Coronary artery (tissue), 2 donors: ENCODE results near the gene VEZT.

Experiments
- DNase-seq: peaks from one replicate; pipeline ENCODE4 v3.0.0-alpha.2; 2017; ENCODE audit warnings: low spot score
- H3K27ac ChIP-seq, 2 donors: fragments of 200-600 bp; sonication (generic); one replicate each; pipeline ENCODE4 v1.5.1; 2016 to 2019
- H3K4me3 ChIP-seq: fragments of 200-600 bp; sonication (generic); 2 replicates; pipeline ENCODE4 v1.5.1; 2016; ENCODE audit warnings: mild to moderate bottlenecking, moderate library complexity
- TF ChIP-seq, protein P1 (sequence below): fragments of 200-600 bp; sonication (generic); IDR thresholded peaks from one replicate; pipeline ENCODE4 v1.5.1; 2019; ENCODE audit warnings: antibody characterized with exemption

VEZT gene

DNA sequence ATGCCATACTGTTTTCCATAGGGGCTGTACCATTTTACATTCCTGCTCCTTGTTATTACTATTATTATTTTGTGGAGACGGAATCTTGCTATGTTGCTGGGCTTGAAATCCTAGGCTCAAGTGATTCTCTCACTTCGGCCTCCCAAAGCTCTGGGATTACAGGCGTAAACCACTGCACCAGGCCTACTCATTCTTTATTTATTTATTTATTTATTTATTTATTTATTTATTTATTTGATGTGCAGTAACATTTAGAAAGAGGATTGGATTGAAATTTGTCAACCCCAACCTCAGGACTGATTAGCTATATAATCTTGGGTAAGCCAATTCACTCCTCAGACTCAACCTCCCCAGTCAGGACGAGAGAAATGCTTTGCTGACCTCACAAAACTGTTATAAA is 107.9 kb downstream of the VEZT start:
- H3K27ac ChIP-seq = no peak overlapping the region
- H3K4me3 ChIP-seq = no peak overlapping the region
- TF ChIP-seq, protein P1, sequence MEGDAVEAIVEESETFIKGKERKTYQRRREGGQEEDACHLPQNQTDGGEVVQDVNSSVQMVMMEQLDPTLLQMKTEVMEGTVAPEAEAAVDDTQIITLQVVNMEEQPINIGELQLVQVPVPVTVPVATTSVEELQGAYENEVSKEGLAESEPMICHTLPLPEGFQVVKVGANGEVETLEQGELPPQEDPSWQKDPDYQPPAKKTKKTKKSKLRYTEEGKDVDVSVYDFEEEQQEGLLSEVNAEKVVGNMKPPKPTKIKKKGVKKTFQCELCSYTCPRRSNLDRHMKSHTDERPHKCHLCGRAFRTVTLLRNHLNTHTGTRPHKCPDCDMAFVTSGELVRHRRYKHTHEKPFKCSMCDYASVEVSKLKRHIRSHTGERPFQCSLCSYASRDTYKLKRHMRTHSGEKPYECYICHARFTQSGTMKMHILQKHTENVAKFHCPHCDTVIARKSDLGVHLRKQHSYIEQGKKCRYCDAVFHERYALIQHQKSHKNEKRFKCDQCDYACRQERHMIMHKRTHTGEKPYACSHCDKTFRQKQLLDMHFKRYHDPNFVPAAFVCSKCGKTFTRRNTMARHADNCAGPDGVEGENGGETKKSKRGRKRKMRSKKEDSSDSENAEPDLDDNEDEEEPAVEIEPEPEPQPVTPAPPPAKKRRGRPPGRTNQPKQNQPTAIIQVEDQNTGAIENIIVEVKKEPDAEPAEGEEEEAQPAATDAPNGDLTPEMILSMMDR = no peak
- DNase-seq = no peak

DNA sequence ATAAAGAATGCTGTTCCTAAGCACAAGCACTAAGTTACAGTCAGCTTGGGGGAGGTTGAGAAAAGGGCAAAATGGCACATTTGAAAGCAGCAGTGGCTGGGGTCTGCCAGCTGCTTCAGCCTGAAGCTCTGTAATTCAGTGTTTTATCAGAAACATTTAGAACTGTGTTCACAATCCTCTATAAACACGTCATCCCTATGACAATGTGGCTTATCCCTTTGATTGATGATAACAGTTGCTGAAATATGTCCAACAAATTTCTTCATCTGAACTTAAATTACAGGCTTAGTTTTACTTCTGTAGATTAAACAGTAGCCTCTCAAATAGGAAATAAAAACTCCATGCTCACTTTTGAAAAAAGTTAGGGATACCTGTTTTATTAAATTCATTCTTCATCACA is 108.8 kb downstream of the VEZT start:
- Histone ChIP-seq H3K27ac (no peak overlapping the region), H3K4me3 (no peak overlapping the region)
- DNase-seq = no peak
- TF ChIP-seq, protein P1 = no peak

DNA sequence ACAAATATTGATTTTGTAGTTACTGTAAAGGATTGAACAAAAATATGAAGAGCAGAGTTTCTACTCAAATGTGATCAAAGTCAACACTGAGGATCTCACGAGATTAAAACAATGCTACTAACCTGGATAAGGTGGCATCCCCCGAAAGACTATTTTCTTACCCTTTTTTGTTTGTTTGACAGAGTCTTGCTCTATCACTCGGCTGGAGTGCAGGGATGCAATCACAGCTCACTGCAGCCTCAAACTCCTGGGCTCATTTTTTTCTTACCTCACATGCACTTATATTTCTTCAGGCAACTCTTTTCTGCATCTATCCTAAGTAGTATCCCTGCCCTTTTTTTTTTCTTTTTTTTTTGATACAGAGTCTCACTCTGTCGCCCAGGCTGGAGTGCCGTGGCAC is 109.2 kb downstream of the VEZT start:
- TF ChIP-seq, protein P1 = no peak
- Histone ChIP-seq H3K27ac (no peak overlapping the region), H3K4me3 (no peak overlapping the region)
- no peak for DNase-seq

DNA sequence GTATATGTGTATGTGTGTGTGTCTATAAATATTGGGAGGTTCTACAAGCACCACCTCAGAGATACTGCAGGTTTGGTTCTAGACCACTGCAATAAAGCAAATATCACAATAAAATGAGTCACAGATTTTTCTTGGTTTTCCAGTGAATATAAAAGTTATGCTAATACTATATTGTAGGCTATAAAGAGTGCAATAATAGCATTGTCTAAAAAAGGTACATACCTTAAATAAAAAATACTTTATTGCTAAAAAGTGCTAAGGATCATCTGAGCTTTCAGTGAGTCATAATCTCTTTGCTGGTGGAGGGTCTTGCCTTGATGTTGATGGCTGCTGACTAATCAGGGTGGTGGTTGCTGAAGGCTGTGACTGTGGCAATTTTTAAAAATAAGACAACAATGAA is 111.1 kb downstream of the VEZT start:
- TF ChIP-seq, protein P1 = no peak
- no peak for DNase-seq

DNA sequence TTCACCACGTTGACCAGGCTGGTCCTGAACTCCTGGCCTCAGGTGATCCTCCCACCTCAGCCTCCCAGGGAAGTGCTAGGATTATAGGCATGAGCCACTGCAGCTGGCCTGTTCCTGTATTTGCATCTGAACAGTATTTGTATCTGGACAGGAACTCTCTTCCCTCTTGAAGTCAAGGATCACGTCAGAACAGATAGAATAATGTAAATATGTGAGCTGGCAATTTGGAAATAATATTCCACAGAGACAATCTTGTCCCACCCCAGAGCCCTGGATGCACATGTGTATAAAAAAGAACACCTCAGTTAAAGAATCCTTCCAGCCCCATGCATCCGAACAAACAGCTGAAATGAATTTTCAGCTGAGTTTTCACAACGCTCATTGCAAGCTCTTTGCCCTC is 118.3 kb downstream of the VEZT start:
- TF ChIP-seq, protein P1 = no peak
- no peak for DNase-seq
- Histone ChIP-seq H3K27ac (peak overlapping the region; percentile 55 to 79), H3K4me3 (peak overlapping the region; percentile 27)

More for the DNA sequence above, 111.1 kb downstream of the VEZT start:
- Histone ChIP-seq H3K27ac (no peak overlapping the region), H3K4me3 (no peak overlapping the region)

DNA sequence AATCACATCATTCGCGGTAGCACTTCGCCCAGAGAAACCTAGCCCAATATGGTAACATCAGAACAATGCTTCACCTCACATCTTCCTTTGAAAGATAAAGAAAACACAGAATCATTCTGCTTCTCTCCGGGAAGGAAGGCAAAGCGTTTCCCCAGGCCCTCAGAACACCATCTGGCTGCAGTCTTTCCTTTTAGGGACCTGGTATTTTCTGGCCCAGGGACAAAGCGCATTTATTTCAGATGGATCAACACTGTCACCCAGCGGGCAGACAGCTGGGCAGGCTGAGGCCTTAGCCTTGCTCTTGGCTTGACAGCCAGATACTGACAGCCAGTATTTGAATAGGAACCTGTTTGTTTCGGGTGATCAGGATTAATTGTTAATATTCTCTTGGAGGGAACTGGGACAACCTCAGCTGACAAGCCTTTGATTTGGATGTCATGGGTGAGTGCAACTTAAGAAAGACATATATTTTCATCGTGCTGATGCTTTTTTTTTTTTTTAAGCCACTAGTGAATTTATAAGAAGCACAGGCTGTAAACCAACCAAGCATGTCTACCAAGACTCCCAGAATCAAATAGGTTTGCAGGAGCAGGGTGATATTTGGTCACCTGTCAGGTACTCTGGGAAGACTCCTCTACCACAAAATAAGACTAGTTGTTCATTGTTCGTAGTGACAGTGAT is 118.9 kb downstream of the VEZT start:
- DNase-seq = peak; percentile 84
- Histone ChIP-seq H3K4me3 (peak overlapping the region; percentile 27), H3K27ac (peak overlapping the region; percentile 55 to 79)
- TF ChIP-seq, protein P1 = peak; percentile 86

DNA sequence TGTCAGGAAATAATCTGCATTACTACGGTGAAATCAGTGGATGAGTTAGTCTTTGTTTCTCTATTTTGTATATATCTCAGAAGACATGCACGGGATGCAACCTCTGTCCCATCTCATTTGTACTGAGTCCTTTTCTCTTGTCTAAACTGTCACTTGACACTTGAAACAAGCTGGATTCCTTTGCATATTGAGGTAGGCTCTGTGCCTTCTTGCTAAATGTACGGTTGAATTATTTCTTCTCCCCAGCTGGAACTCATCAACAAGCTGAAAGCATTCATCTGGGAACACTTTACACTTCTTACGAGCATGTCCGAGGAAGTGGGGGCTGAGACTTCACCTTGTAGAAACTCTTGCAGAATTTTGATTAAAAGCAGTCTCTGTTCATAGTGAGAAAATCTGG is 119.5 kb downstream of the VEZT start:
- Histone ChIP-seq H3K4me3 (no peak overlapping the region), H3K27ac (no peak overlapping the region)
- TF ChIP-seq, protein P1 = no peak
- no peak for DNase-seq
